Vagina (tissue), 2 donors: ENCODE results near the gene SNAP47. TPM values are rescaled to one million over a fixed set of nuclear protein-coding genes. Genes with fewer than 3 reads are reported as not detected.

Experiments used
- DNase-seq, 2 donors: peaks; one replicate each; pipeline ENCODE4 v3.0.0-alpha.2; 2017; ENCODE audit errors: extremely low spot score in 2 of 2
- H3K27ac ChIP-seq: fragments of 200-600 bp; sonication (generic); one replicate; pipeline ENCODE4 v1.5.1; 2019
- H3K27me3 ChIP-seq: fragments of 200-600 bp; sonication (generic); one replicate; pipeline ENCODE4 v1.5.1; 2019
- H3K36me3 ChIP-seq, 2 donors: fragments of 200-600 bp; sonication (generic); one replicate each; pipeline ENCODE4 v1.5.1; 2017 to 2019
- H3K4me1 ChIP-seq: fragments of 200-600 bp; sonication (generic); one replicate; pipeline ENCODE4 v1.5.1; 2019
- H3K4me3 ChIP-seq, 2 donors: fragments of 200-600 bp; sonication (generic); 1 replicate in 1 of 2; 2 replicates in 1 of 2; pipeline ENCODE4 v1.5.1; 2016 to 2019
- H3K9me3 ChIP-seq: fragments of 200-600 bp; sonication (generic); one replicate; pipeline ENCODE4 v1.5.1; 2019
- CTCF ChIP-seq, 3 experiments: fragments of 450-650 bp in 2 of 3; fragments of 200-600 bp in 1 of 3; sonication (generic) in 1 of 3; IDR thresholded peaks; one replicate each; pipeline ENCODE4 v1.5.1; 2017 to 2019; ENCODE audit warnings: antibody characterized with exemption in 3 of 3, mild to moderate bottlenecking in 2 of 3, moderate library complexity in 2 of 3
- POLR2A ChIP-seq, 2 donors: fragments of 450-650 bp; IDR thresholded peaks; one replicate each; pipeline ENCODE4 v1.6.1; 2017; ENCODE audit warnings: antibody characterized with exemption in 2 of 2, mild to moderate bottlenecking in 2 of 2, moderate library complexity in 2 of 2
- POLR2AphosphoS5 ChIP-seq, 2 donors: sonication (generic); formaldehyde crosslinking; IDR thresholded peaks; one replicate each; pipeline ENCODE4 v1.9.0; 2017; ENCODE audit warnings: antibody characterized with exemption in 2 of 2, mild to moderate bottlenecking in 2 of 2, low read depth in 1 of 2; ENCODE audit not compliant: insufficient read depth in 1 of 2
- intact Hi-C: fragments of 100-400 bp; cut with DNase I; formaldehyde crosslinking; loops from one replicate; pipeline ENCODE4 v1.15.1; 2023
- total RNA-seq: library from RNA; depleted of rRNA; stranded (reverse); fragments of >200 nt; gene quantifications from one replicate; pipeline ENCODE4 v1.2.3, GENCODE V29; 2016

Gene SNAP47
- total RNA-seq, 1 donor from 2014 or later, result 28.7 TPM

GRCh38 chr1:227759341-227760300 is 24.4 kb downstream of the SNAP47 start:
- no peak overlapping the region for H3K4me3 ChIP-seq
- H3K27me3 ChIP-seq, result no peaks in the 10 kb centered on the region
- peaks cover 35% of the 10 kb centered on the region for H3K4me1 ChIP-seq
- no peaks in the 10 kb centered on the region for H3K9me3 ChIP-seq
- TF ChIP-seq CTCF (IDR thresholded peaks at IDR 0.05) (no peak), POLR2A (IDR thresholded peaks at IDR 0.05) (no peak), POLR2AphosphoS5 (IDR thresholded peaks at IDR 0.05; ENCODE audit: insufficient read depth in 1 of 2, low read depth in 1 of 2) (no peak)
- peak overlapping the region; percentile 73 for H3K27ac ChIP-seq
- DNase-seq, result no peak
- intact Hi-C loops, result no loop called here
- peaks cover 0 to 8% of the 10 kb centered on the region in 2 donors for H3K36me3 ChIP-seq

- H3K4me1 ChIP-seq, result peaks cover 35% of the 10 kb centered on the region
- no peak for DNase-seq
- peaks cover 0 to 13% of the 10 kb centered on the region in 2 donors for H3K36me3 ChIP-seq
- TF ChIP-seq CTCF (IDR thresholded peaks at IDR 0.05) (no peak), POLR2A (IDR thresholded peaks at IDR 0.05) (no peak), POLR2AphosphoS5 (IDR thresholded peaks at IDR 0.05; ENCODE audit: insufficient read depth in 1 of 2, low read depth in 1 of 2) (no peak)
- H3K27me3 ChIP-seq, result no peaks in the 10 kb centered on the region
- intact Hi-C loops, result no loop called here
- H3K4me3 ChIP-seq, result no peak overlapping the region
- no peaks in the 10 kb centered on the region for H3K9me3 ChIP-seq
- peak overlapping the region; percentile 73 for H3K27ac ChIP-seq
These were observed 25.1 kb downstream of the SNAP47 start for GRCh38 chr1:227760377-227760776.

- H3K27ac ChIP-seq, result peak overlapping the region; percentile 63
- H3K36me3 ChIP-seq, result peaks cover 0 to 16% of the 10 kb centered on the region in 2 donors
These were observed 26.5 kb downstream of the SNAP47 start for GRCh38 chr1:227761621-227762230.

GRCh38 chr1:227762231-227762911 is 27.1 kb downstream of the SNAP47 start:
- peaks cover 0 to 22% of the 10 kb centered on the region in 2 donors for H3K36me3 ChIP-seq
- no peaks in the 10 kb centered on the region for H3K9me3 ChIP-seq
- peaks cover 35% of the 10 kb centered on the region for H3K4me1 ChIP-seq
- H3K27me3 ChIP-seq, result no peaks in the 10 kb centered on the region
- DNase-seq, result no peak
- H3K4me3 ChIP-seq, result no peak overlapping the region
- intact Hi-C loops, result loop anchor here (1.0 to 2.0 kb wide), 2 partner anchors 26 to 186 kb away; no protein-coding TSS in a partner anchor
- H3K27ac ChIP-seq, result peak overlapping the region; percentile 63
- TF ChIP-seq CTCF (IDR thresholded peaks at IDR 0.05) (peak; percentile 53 to 94 (median 90)), POLR2A (IDR thresholded peaks at IDR 0.05) (no peak), POLR2AphosphoS5 (IDR thresholded peaks at IDR 0.05; ENCODE audit: insufficient read depth in 1 of 2, low read depth in 1 of 2) (peak; percentile 20 to 66)

More at GRCh38 chr1:227761621-227762230, 26.5 kb downstream of the SNAP47 start:
- peaks cover 35% of the 10 kb centered on the region for H3K4me1 ChIP-seq
- TF ChIP-seq CTCF (IDR thresholded peaks at IDR 0.05) (no peak), POLR2A (IDR thresholded peaks at IDR 0.05) (no peak), POLR2AphosphoS5 (IDR thresholded peaks at IDR 0.05; ENCODE audit: insufficient read depth in 1 of 2, low read depth in 1 of 2) (no peak)
- no peak overlapping the region for H3K4me3 ChIP-seq
- no peaks in the 10 kb centered on the region for H3K27me3 ChIP-seq
- H3K9me3 ChIP-seq, result no peaks in the 10 kb centered on the region
- no peak for DNase-seq
- intact Hi-C loops, result loop anchor here (1.0 to 2.0 kb wide), 2 partner anchors 27 to 187 kb away; no protein-coding TSS in a partner anchor
